H9 (cell line): ENCODE measurements around the gene TERT. TPM values are rescaled to one million over a fixed set of nuclear protein-coding genes. Genes with fewer than 3 reads are reported as not detected.

Experiments
- DNase-seq: peaks from one replicate; pipeline ENCODE4 v3.0.0-alpha.2; 2017
- H2AFZ ChIP-seq: one replicate; pipeline ENCODE4 v1.6.1; 2013; ENCODE audit warnings: mild to moderate bottlenecking, low read length, control low read depth, moderate library complexity
- H2AK5ac ChIP-seq: 2 replicates; pipeline ENCODE4 v1.6.1; 2013; ENCODE audit warnings: low read length, control low read depth, mixed read lengths; ENCODE audit not compliant: insufficient read length
- H2BK120ac ChIP-seq: one replicate; pipeline ENCODE4 v1.6.1; 2013; ENCODE audit warnings: low read depth, mild to moderate bottlenecking, low read length, control low read depth, inconsistent platforms; ENCODE audit not compliant: poor library complexity, severe bottlenecking
- H2BK12ac ChIP-seq: 2 replicates; pipeline ENCODE4 v1.6.1; 2013; ENCODE audit warnings: low read length, control low read depth, mixed read lengths, low read depth; ENCODE audit not compliant: insufficient read length
- H2BK15ac ChIP-seq: 2 replicates; pipeline ENCODE4 v1.6.1; 2013; ENCODE audit warnings: low read depth, low read length, control low read depth
- H2BK20ac ChIP-seq: one replicate; pipeline ENCODE4 v1.6.1; 2013; ENCODE audit warnings: low read depth, mild to moderate bottlenecking, low read length, control low read depth, inconsistent platforms; ENCODE audit not compliant: poor library complexity, severe bottlenecking
- H2BK5ac ChIP-seq: 2 replicates; pipeline ENCODE4 v1.6.1; 2013; ENCODE audit warnings: low read length, control low read depth, mixed read lengths; ENCODE audit not compliant: insufficient read length
- H3K14ac ChIP-seq: 2 replicates; pipeline ENCODE4 v1.6.1; 2013; ENCODE audit warnings: low read length, control low read depth; ENCODE audit not compliant: insufficient read depth
- H3K18ac ChIP-seq: 2 replicates; pipeline ENCODE4 v1.6.1; 2013; ENCODE audit warnings: low read depth, mild to moderate bottlenecking, mixed read lengths, low read length, control low read depth; ENCODE audit not compliant: insufficient read length
- H3K23ac ChIP-seq: 2 replicates; pipeline ENCODE4 v1.6.1; 2013; ENCODE audit warnings: low read length, control low read depth, mixed read lengths, low read depth; ENCODE audit not compliant: insufficient read length
- H3K23me2 ChIP-seq: 2 replicates; pipeline ENCODE4 v1.6.1; 2013; ENCODE audit warnings: low read depth, mild to moderate bottlenecking, mixed read lengths, low read length, control low read depth; ENCODE audit not compliant: insufficient read length, poor library complexity, severe bottlenecking
- H3K27ac ChIP-seq: 2 replicates; pipeline ENCODE4 v1.5.1; 2013; ENCODE audit warnings: low read length, control low read depth, mixed read lengths, low read depth; ENCODE audit not compliant: insufficient read length
- H3K27me3 ChIP-seq: 2 replicates; pipeline ENCODE4 v1.6.1; 2013; ENCODE audit warnings: low read length, control low read depth, inconsistent platforms; ENCODE audit not compliant: insufficient read depth
- H3K4ac ChIP-seq: 2 replicates; pipeline ENCODE4 v1.6.1; 2013; ENCODE audit warnings: low read depth, mild to moderate bottlenecking, control low read depth, inconsistent platforms, low read length, moderate library complexity
- H3K4me1 ChIP-seq: 2 replicates; pipeline ENCODE4 v1.6.1; 2013; ENCODE audit warnings: low read length, control low read depth, inconsistent platforms; ENCODE audit not compliant: insufficient read depth
- H3K4me2 ChIP-seq: 2 replicates; pipeline ENCODE4 v1.6.1; 2013; ENCODE audit warnings: low read length, control low read depth, mixed read lengths; ENCODE audit not compliant: insufficient read length, insufficient read depth
- H3K56ac ChIP-seq: 2 replicates; pipeline ENCODE4 v1.6.1; 2013; ENCODE audit warnings: low read depth, mild to moderate bottlenecking, mixed read lengths, low read length, control low read depth; ENCODE audit not compliant: insufficient read length
- H3K79me1 ChIP-seq: 2 replicates; pipeline ENCODE4 v1.6.1; 2013; ENCODE audit warnings: low read depth, mild to moderate bottlenecking, moderate library complexity, low read length, control low read depth, inconsistent platforms; ENCODE audit not compliant: insufficient read depth, poor library complexity, severe bottlenecking
- H3K79me2 ChIP-seq: 2 replicates; pipeline ENCODE4 v1.6.1; 2013; ENCODE audit warnings: low read length, control low read depth, inconsistent platforms; ENCODE audit not compliant: insufficient read depth
- H3K9ac ChIP-seq: 2 replicates; pipeline ENCODE4 v1.6.1; 2013; ENCODE audit warnings: low read length, control low read depth, mixed read lengths; ENCODE audit not compliant: insufficient read length; ENCODE audit errors: extremely low read depth
- H3K9me3 ChIP-seq: one replicate; pipeline ENCODE4 v1.6.1; 2013; ENCODE audit warnings: low read depth, low read length, inconsistent platforms; ENCODE audit not compliant: control insufficient read depth
- H3T11ph ChIP-seq: one replicate; pipeline ENCODE4 v1.6.1; 2013; ENCODE audit warnings: mild to moderate bottlenecking, low read length, control low read depth, inconsistent platforms
- H4K20me1 ChIP-seq: one replicate; pipeline ENCODE4 v1.6.1; 2013; ENCODE audit not compliant: control insufficient read depth, insufficient read length, insufficient read depth
- H4K5ac ChIP-seq: 2 replicates; pipeline ENCODE4 v1.6.1; 2013; ENCODE audit warnings: low read depth, mild to moderate bottlenecking, mixed read lengths, low read length, control low read depth; ENCODE audit not compliant: insufficient read length
- H4K8ac ChIP-seq: replicated peaks from 2 replicates; pipeline ENCODE4 v1.6.1; 2013; ENCODE audit warnings: low read length, control low read depth, mixed read lengths, low read depth; ENCODE audit not compliant: insufficient read length
- H4K91ac ChIP-seq: 2 replicates; pipeline ENCODE4 v1.6.1; 2013; ENCODE audit warnings: low read depth, mild to moderate bottlenecking, moderate library complexity, mixed read lengths, low read length, control low read depth; ENCODE audit not compliant: insufficient read length
- H3K27ac Mint-ChIP-seq, 3 experiments: 2 replicates in 2 of 3; 3 replicates in 1 of 3; pipeline ENCODE4 v1.8.0; 2020 to 2021; ENCODE audit warnings: mixed read lengths in 3 of 3, mild to moderate bottlenecking in 1 of 3, moderate library complexity in 1 of 3
- H3K27me3 Mint-ChIP-seq: 2 replicates; pipeline ENCODE4 v1.8.0; 2021; ENCODE audit warnings: low read depth, mild to moderate bottlenecking, moderate library complexity, mixed read lengths
- H3K36me3 Mint-ChIP-seq, 3 experiments: 2 replicates in 2 of 3; 3 replicates in 1 of 3; pipeline ENCODE4 v1.8.0; 2020 to 2021; ENCODE audit warnings: low read depth in 3 of 3, mixed read lengths in 3 of 3; ENCODE audit not compliant: insufficient read depth in 1 of 3
- H3K4me1 Mint-ChIP-seq, 2 experiments: 2 replicates each; pipeline ENCODE4 v1.8.0; 2020; ENCODE audit warnings: mixed read lengths in 2 of 2
- H3K4me3 Mint-ChIP-seq, 2 experiments: 2 replicates in 1 of 2; 3 replicates in 1 of 2; pipeline ENCODE4 v1.8.0; 2020 to 2021; ENCODE audit warnings: mild to moderate bottlenecking in 2 of 2, mixed read lengths in 2 of 2, moderate library complexity in 1 of 2
- H3K9me3 Mint-ChIP-seq, 2 experiments: 2 replicates in 1 of 2; 3 replicates in 1 of 2; pipeline ENCODE4 v1.8.0; 2020; ENCODE audit warnings: mild to moderate bottlenecking in 2 of 2, mixed read lengths in 2 of 2, moderate library complexity in 1 of 2
- CTCF ChIP-seq: fragments of 200-600 bp; sonication (generic); conservative IDR thresholded peaks from 3 replicates; pipeline ENCODE4 v1.8.0; 2021; ENCODE audit warnings: antibody characterized with exemption, mild to moderate bottlenecking
- WGBS: extraction: QIAGEN DNeasy Blood & Tissue Kit; methylation state at CpG from one replicate; pipeline ENCODE4 v1.1.7; 2013; ENCODE audit warnings: missing lambda C conversion rate, low lambda C conversion rate, mixed read lengths; ENCODE audit not compliant: insufficient read length; ENCODE audit errors: extremely low coverage; 5-methylcytosine and 5-hydroxymethylcytosine counted together
- total RNA-seq: library from RNA; stranded (reverse); gene quantifications from 2 replicates; pipeline ENCODE4 v1.2.1, GENCODE V29; 2021

The TERT gene
- total RNA-seq, 1 experiment from 2014 or later = 15.5 TPM

DNA sequence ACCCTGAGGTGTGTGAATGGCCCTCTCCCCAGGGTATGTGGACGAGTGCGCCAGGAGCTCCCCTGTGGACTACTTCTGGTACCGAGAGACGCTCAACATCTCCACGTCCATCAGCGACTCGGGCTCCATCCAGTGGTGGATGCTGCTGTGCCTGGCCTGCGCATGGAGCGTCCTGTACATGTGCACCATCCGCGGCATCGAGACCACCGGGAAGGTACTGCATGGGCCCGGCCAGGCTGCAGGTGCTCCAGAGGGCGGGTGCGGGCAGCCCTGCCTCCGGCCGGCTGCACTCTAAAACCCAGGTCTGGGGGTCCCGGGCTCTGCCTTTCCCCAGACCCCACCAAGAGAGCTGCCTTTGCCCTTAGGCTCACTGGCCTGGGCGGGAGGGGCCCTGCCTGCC is 82.6 kb downstream of the TERT start:
- no peak overlapping the region for H2BK120ac ChIP-seq
- no peaks in the 10 kb centered on the region for H3K79me1 ChIP-seq
- H3K56ac ChIP-seq = no peak overlapping the region
- no peaks in the 10 kb centered on the region for H3K23me2 ChIP-seq
- H2AK5ac ChIP-seq = no peak overlapping the region
- H4K5ac ChIP-seq = no peak overlapping the region
- no peak overlapping the region for H2BK12ac ChIP-seq
- no peak overlapping the region for H3K4me2 ChIP-seq
- H3T11ph ChIP-seq = no peak overlapping the region
- no peaks in the 10 kb centered on the region for H3K27me3 ChIP-seq
- H3K79me2 ChIP-seq = no peaks in the 10 kb centered on the region
- H3K27ac Mint-ChIP-seq = no peak overlapping the region
- H2BK15ac ChIP-seq = no peak overlapping the region
- H3K36me3 Mint-ChIP-seq = no peaks in the 10 kb centered on the region
- no peak overlapping the region for H3K14ac ChIP-seq
- no peaks in the 10 kb centered on the region for H3K4me1 ChIP-seq
- TF ChIP-seq CTCF = no peak
- no peaks in the 10 kb centered on the region for H3K4me1 Mint-ChIP-seq
- H2AFZ ChIP-seq = no peak overlapping the region
- H3K27ac ChIP-seq = no peak overlapping the region
- no peak overlapping the region for H3K4ac ChIP-seq
- H4K20me1 ChIP-seq = peaks cover 3% of the 10 kb centered on the region
- H4K8ac ChIP-seq = no peak overlapping the region
- H3K23ac ChIP-seq = no peak overlapping the region
- peaks cover 0 to 6% of the 10 kb centered on the region in 2 experiments; a peak in 3 of 5 replicates for H3K9me3 Mint-ChIP-seq
- no peak overlapping the region for H3K9ac ChIP-seq
- no peak for DNase-seq
- H3K9me3 ChIP-seq = no peaks in the 10 kb centered on the region
- no peak overlapping the region for H3K4me3 Mint-ChIP-seq
- no CpG with 5 or more reads among the region's 20 CpGs for WGBS
- no peak overlapping the region for H4K91ac ChIP-seq
- H2BK5ac ChIP-seq = no peak overlapping the region
- H3K27me3 Mint-ChIP-seq = peaks cover 7% of the 10 kb centered on the region
- no peak overlapping the region for H2BK20ac ChIP-seq
- H3K18ac ChIP-seq = no peak overlapping the region
